Testis (tissue), 2 donors: ENCODE data around the gene ANKS6.

Experiments
- POLR2A ChIP-seq: fragments of 450-650 bp; IDR thresholded peaks from one replicate; pipeline ENCODE4 v1.6.1; 2017; ENCODE audit warnings: antibody characterized with exemption, mild to moderate bottlenecking, moderate library complexity
- TF ChIP-seq, protein P1 (sequence below), 3 experiments: fragments of 450-650 bp in 2 of 3; fragments of 200-600 bp in 1 of 3; sonication (generic) in 1 of 3; IDR thresholded peaks; one replicate each; pipeline ENCODE4 v1.5.1; 2016 to 2019; ENCODE audit warnings: antibody characterized with exemption in 3 of 3, mild to moderate bottlenecking in 2 of 3, moderate library complexity in 1 of 3

GRCh38 chr9:98726735-98727134 lies 69.6 kb downstream of the ANKS6 start:
- TF ChIP-seq POLR2A: no peak
- TF ChIP-seq, protein P1, sequence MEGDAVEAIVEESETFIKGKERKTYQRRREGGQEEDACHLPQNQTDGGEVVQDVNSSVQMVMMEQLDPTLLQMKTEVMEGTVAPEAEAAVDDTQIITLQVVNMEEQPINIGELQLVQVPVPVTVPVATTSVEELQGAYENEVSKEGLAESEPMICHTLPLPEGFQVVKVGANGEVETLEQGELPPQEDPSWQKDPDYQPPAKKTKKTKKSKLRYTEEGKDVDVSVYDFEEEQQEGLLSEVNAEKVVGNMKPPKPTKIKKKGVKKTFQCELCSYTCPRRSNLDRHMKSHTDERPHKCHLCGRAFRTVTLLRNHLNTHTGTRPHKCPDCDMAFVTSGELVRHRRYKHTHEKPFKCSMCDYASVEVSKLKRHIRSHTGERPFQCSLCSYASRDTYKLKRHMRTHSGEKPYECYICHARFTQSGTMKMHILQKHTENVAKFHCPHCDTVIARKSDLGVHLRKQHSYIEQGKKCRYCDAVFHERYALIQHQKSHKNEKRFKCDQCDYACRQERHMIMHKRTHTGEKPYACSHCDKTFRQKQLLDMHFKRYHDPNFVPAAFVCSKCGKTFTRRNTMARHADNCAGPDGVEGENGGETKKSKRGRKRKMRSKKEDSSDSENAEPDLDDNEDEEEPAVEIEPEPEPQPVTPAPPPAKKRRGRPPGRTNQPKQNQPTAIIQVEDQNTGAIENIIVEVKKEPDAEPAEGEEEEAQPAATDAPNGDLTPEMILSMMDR (IDR thresholded peaks at IDR 0.05): no peak
